Stomach (tissue), 9 donors: Measurements from ENCODE around the gene FAM163B. TPM values are rescaled to one million over a fixed set of nuclear protein-coding genes. Genes with fewer than 3 reads are reported as not detected.

Experiments
- DNase-seq, 2 donors: peaks; one replicate each; pipeline versions ENCODE4 v3.0.0 to v3.0.0-alpha.2; 2013 to 2019
- H3K27ac ChIP-seq, 5 donors: fragments of 200-600 bp in 4 of 5; sonication (generic) in 4 of 5; one replicate each; pipeline ENCODE4 v1.5.1; 2013 to 2019; ENCODE audit warnings: mild to moderate bottlenecking in 1 of 5, moderate library complexity in 1 of 5
- H3K27me3 ChIP-seq, 3 donors: fragments of 200-600 bp; sonication (generic); one replicate each; pipeline ENCODE4 v1.5.1; 2017 to 2019; ENCODE audit warnings: mixed run types in 1 of 3
- H3K36me3 ChIP-seq, 4 donors: fragments of 200-600 bp; sonication (generic); 1 replicate in 3 of 4; 2 replicates in 1 of 4; pipeline ENCODE4 v1.5.1; 2016 to 2019
- H3K4me1 ChIP-seq, 4 donors: fragments of 200-600 bp; sonication (generic); one replicate each; pipeline ENCODE4 v1.5.1; 2016 to 2019
- H3K4me3 ChIP-seq, 4 donors: fragments of 200-600 bp; sonication (generic) in 3 of 4; one replicate each; pipeline ENCODE4 v1.5.1; 2016 to 2019; ENCODE audit warnings: mild to moderate bottlenecking in 1 of 4
- H3K9me3 ChIP-seq, 4 donors: fragments of 200-600 bp; sonication (generic); one replicate each; pipeline ENCODE4 v1.5.1; 2016 to 2019
- EP300 ChIP-seq: sonication (generic); formaldehyde crosslinking; IDR thresholded peaks from one replicate; pipeline ENCODE4 v1.6.1; 2017; ENCODE audit warnings: antibody characterized with exemption
- POLR2A ChIP-seq, 4 donors: fragments of 450-650 bp; IDR thresholded peaks; one replicate each; pipeline ENCODE4 v1.6.1; 2016; ENCODE audit warnings: antibody characterized with exemption in 4 of 4, control low read depth in 2 of 4, mild to moderate bottlenecking in 1 of 4, moderate library complexity in 1 of 4
- POLR2AphosphoS5 ChIP-seq, 3 donors: sonication (generic); formaldehyde crosslinking; IDR thresholded peaks; one replicate each; pipeline ENCODE4 v1.6.1; 2016; ENCODE audit warnings: antibody characterized with exemption in 3 of 3
- WGBS, 5 donors: extraction: QIAGEN DNeasy Blood & Tissue Kit in 3 of 5; methylation state at CpG; one replicate each; pipeline versions ENCODE4 v1.1.5 to v1.1.7; 2013 to 2018; 5-methylcytosine and 5-hydroxymethylcytosine counted together
- intact Hi-C: fragments of 100-400 bp; cut with DNase I; formaldehyde crosslinking; loops from one replicate; pipeline ENCODE4 v1.15.1; 2023; ENCODE audit warnings: low total_unique reads
- polyA plus RNA-seq, 3 donors: library from polyadenylated mRNA; stranded (reverse); fragments of 200-250 nt; gene quantifications; one replicate each; pipeline ENCODE4 v1.2.3, GENCODE V29; 2013
- total RNA-seq, 5 donors: library from RNA; depleted of rRNA; stranded (reverse); fragments of >200 nt; gene quantifications; one replicate each; pipeline versions ENCODE4 v1.1.0 to v1.2.3, GENCODE V29; 2014 to 2016
- TF ChIP-seq, protein P1 (sequence below), 7 experiments: fragments of 450-650 bp in 4 of 7; fragments of 200-600 bp in 3 of 7; sonication (generic) in 3 of 7; IDR thresholded peaks; one replicate each; pipeline ENCODE4 v1.5.1; 2016 to 2019; ENCODE audit warnings: antibody characterized with exemption in 7 of 7, control low read depth in 2 of 7, mild to moderate bottlenecking in 1 of 7
- donor health status: healthy with polysubstance abuse.
- donor health status: Bipolar disorder and iron deficiency.
- donor health status: healthy.

Gene FAM163B
- total and polyA plus RNA-seq, 8 donors = not detected

GRCh38 chr9:133576031-133576874 is 32.9 kb downstream of the FAM163B start:
- H3K27ac ChIP-seq = no peak overlapping the region
- H3K9me3 ChIP-seq = no peaks in the 10 kb centered on the region
- no peak overlapping the region for H3K4me3 ChIP-seq
- peaks cover 0 to 55% (median 11%) of the 10 kb centered on the region in 3 donors for H3K27me3 ChIP-seq
- TF ChIP-seq EP300 (no peak), POLR2AphosphoS5 (IDR thresholded peaks at IDR 0.05) (no peak), POLR2A (IDR thresholded peaks at IDR 0.05) (no peak)
- TF ChIP-seq, protein P1, sequence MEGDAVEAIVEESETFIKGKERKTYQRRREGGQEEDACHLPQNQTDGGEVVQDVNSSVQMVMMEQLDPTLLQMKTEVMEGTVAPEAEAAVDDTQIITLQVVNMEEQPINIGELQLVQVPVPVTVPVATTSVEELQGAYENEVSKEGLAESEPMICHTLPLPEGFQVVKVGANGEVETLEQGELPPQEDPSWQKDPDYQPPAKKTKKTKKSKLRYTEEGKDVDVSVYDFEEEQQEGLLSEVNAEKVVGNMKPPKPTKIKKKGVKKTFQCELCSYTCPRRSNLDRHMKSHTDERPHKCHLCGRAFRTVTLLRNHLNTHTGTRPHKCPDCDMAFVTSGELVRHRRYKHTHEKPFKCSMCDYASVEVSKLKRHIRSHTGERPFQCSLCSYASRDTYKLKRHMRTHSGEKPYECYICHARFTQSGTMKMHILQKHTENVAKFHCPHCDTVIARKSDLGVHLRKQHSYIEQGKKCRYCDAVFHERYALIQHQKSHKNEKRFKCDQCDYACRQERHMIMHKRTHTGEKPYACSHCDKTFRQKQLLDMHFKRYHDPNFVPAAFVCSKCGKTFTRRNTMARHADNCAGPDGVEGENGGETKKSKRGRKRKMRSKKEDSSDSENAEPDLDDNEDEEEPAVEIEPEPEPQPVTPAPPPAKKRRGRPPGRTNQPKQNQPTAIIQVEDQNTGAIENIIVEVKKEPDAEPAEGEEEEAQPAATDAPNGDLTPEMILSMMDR (IDR thresholded peaks at IDR 0.05) = no peak
- no peak for DNase-seq
- 52 to 68% (median 61%) methylated on average over 20 to 23 of the region's 23 CpGs for WGBS, 5 donors
- intact Hi-C loops = no loop called here
- peaks cover 11 to 14% (median 14%) of the 10 kb centered on the region in 4 donors for H3K4me1 ChIP-seq
- H3K36me3 ChIP-seq = no peaks in the 10 kb centered on the region

DNA sequence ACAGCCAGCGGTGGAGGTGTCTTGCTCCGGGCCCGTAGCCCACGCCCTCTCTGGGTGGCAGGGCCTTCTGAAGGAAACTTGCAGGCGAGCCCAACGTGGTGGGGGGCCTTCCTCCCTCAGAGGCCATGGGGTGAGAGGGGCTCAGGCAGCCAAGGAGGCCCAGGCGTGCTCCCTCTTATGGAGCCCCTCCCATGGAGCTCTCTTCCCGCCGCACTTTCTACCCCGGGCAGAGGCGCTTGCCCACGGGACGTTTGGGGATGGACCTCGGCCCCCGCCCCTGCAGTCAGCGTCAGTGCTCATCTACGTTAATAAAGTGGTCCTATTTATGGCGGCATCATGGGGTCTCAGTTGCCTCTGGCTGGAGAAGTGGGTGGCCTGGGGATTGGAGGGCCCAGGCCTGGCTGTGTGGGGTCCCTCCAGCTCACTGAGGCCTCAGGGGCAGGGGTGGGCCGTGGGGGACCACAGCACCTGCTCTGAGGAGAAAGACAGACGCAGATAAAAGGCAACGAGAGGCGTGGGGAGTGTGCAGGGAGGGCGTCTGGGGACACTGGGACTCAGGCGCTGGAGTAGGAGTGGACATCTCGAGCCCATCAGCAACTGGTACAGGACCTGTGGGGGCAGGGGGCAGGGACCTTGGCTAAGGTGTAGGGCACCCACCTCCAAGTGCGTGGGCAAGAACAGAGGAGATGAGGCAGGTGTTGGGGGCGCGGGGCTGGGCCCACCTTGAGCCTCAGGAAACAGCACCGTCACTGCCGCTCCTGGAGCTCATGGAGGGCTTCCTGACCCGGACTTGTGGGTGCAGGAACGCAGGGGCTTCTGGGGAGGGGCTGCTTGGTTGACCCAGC is 33.8 kb downstream of the FAM163B start:
- intact Hi-C loops = no loop called here
- DNase-seq = no peak
- H3K27me3 ChIP-seq = peaks cover 0 to 53% (median 11%) of the 10 kb centered on the region in 3 donors
- TF ChIP-seq, protein P1 (IDR thresholded peaks at IDR 0.05) = no peak
- TF ChIP-seq POLR2A (IDR thresholded peaks at IDR 0.05) (no peak), EP300 (no peak), POLR2AphosphoS5 (IDR thresholded peaks at IDR 0.05) (no peak)
- H3K36me3 ChIP-seq = no peaks in the 10 kb centered on the region
- no peak overlapping the region for H3K27ac ChIP-seq
- H3K9me3 ChIP-seq = no peaks in the 10 kb centered on the region
- H3K4me1 ChIP-seq = peaks cover 11 to 14% (median 14%) of the 10 kb centered on the region in 4 donors
- WGBS, 5 donors = 75 to 83% (median 77%) methylated on average over 28 to 32 of the region's 32 CpGs
- H3K4me3 ChIP-seq = no peak overlapping the region

GRCh38 chr9:133574771-133575170 is 34.4 kb downstream of the FAM163B start:
- peaks cover 0 to 51% (median 11%) of the 10 kb centered on the region in 3 donors for H3K27me3 ChIP-seq
- no peak for TF ChIP-seq POLR2A (IDR thresholded peaks at IDR 0.05)
- TF ChIP-seq, protein P1 (IDR thresholded peaks at IDR 0.05) = no peak
- TF ChIP-seq EP300 = no peak
- no peak for TF ChIP-seq POLR2AphosphoS5 (IDR thresholded peaks at IDR 0.05)
- DNase-seq = no peak
- H3K4me1 ChIP-seq = peaks cover 11 to 14% (median 14%) of the 10 kb centered on the region in 4 donors
- intact Hi-C loops = no loop called here
- no peak overlapping the region for H3K4me3 ChIP-seq
- WGBS, 5 donors = 69 to 91% (median 80%) methylated on average over 4 to 17 of the region's 17 CpGs
- H3K36me3 ChIP-seq = no peaks in the 10 kb centered on the region
- H3K9me3 ChIP-seq = no peaks in the 10 kb centered on the region
- no peak overlapping the region for H3K27ac ChIP-seq

DNA sequence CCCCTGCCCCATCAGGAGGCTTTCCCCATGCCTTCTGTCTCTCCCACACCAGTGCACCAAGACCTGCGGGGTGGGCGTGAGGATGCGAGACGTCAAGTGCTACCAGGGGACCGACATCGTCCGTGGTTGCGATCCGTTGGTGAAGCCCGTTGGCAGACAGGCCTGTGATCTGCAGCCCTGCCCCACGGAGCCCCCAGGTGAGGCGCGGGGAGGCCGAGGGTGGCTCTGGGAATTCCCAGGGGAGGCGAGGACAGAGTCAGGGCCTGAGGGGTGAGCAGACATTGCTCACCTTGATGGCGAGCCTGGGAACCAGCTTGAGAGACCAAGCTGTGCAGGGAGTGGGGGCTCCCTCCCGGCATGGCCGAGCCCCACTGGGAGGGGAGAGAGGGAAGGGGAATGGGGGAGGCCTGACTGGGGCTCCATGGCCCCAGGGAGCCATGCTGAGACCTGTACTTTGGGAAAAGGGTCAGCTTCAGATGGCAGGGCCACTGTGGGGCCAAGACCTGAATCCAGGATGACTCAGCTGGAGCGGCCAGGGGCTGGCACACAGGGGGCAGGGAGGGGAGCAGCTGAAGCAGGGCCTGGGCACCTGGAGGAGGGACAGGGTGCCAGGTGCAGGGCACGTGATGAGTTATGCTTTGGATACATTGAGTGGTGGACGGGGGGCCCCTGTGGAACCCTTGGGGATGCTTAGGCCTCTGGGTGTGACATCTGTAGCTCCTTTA is 35.2 kb downstream of the FAM163B start:
- Histone ChIP-seq H3K27me3 (peaks cover 0 to 43% (median 5%) of the 10 kb centered on the region in 3 donors), H3K9me3 (no peaks in the 10 kb centered on the region), H3K4me1 (peaks cover 11 to 14% (median 14%) of the 10 kb centered on the region in 4 donors), H3K4me3 (no peak overlapping the region), H3K27ac (no peak overlapping the region), H3K36me3 (no peaks in the 10 kb centered on the region)
- WGBS, 5 donors = 84 to 87% (median 85%) methylated on average over 13 to 21 of the region's 21 CpGs
- intact Hi-C loops = no loop called here
- TF ChIP-seq POLR2AphosphoS5 (IDR thresholded peaks at IDR 0.05) (no peak), EP300 (no peak), POLR2A (IDR thresholded peaks at IDR 0.05) (no peak)
- TF ChIP-seq, protein P1 (IDR thresholded peaks at IDR 0.05) = no peak
- DNase-seq = no peak
